ENCODE data around the gene BRF1. TPM values are rescaled to one million over a fixed set of nuclear protein-coding genes. Genes with fewer than 3 reads are reported as not detected.

BRF1 gene
- polyA plus RNA-seq (2013, experiment 1 of 2) = 14.0 TPM
- polyA plus RNA-seq (2013, experiment 2 of 2) = 14.3 TPM

DNA sequence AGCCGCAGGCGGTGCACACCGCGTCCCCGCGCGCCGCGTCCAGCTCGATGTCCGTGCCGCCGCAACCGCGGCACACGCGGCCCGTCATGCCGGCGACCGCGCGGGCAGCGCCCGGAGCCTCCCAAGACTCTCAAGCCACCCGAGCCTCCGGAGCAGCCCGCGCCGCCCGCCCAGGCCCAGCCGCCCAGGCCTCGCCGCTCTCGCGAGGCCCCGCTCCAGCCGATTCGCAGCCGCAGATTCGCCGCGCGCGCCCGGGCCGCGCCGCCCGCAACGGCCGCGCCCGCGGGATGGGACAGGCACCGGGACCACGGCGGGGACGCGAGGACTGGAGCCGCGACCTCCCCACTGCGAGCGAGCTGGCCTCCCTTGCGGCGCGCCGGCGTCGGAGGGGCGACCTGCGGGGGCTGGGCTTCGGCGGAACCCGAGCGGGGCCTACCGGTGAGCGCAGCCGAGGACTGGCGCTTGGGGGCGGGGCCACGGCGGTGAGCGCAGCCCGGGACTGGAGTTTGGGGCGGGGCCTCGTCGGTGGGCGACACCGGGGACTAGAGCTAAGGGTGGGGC lies at the start of gene BRF1:
Gene BRF1 (minus strand): TSS at position 460 of the 561 bp plus-strand sequence. CDS start 372 bp downstream, at position 88.
- Histone ChIP-seq H3K4me1 (ENCODE audit: control insufficient read depth in 2 of 2, insufficient read depth in 1 of 2, low read depth in 1 of 2, low read length in 2 of 2) (peaks cover 0 to 4% of the 10 kb centered on the region in 2 donors), H3K9me3 (replicated peaks in 1 of 2; ENCODE audit: control insufficient read depth in 2 of 2, insufficient read depth in 1 of 2, low read depth in 1 of 2, low read length in 2 of 2) (peaks cover 0 to 2% of the 10 kb centered on the region in 2 donors), H4K91ac (ENCODE audit: low read depth, low read length, poor library complexity) (no peak within 1 kb of the TSS), H3K4me3 (ENCODE audit: low read length in 2 of 2) (peak within 1 kb of the TSS; percentile 91 to 99), H2BK12ac (ENCODE audit: low read length) (peak within 1 kb of the TSS; percentile 10), H3K79me1 (ENCODE audit: low read depth, low read length) (peaks cover 6% of the 10 kb centered on the region), H3K18ac (ENCODE audit: low read length) (peak within 1 kb of the TSS; percentile 98), H3K23ac (ENCODE audit: low read depth, low read length, poor library complexity) (peak within 1 kb of the TSS; percentile 94), H2BK15ac (ENCODE audit: low read length) (peak within 1 kb of the TSS; percentile 81), H3K4me2 (ENCODE audit: insufficient read depth, low read length, poor library complexity, severe bottlenecking) (peak within 1 kb of the TSS; percentile 89), H3K9ac (ENCODE audit: low read depth, low read length, poor library complexity) (peak within 1 kb of the TSS; percentile 99), H3K14ac (ENCODE audit: low read length) (peak within 1 kb of the TSS; percentile 94), H2AFZ (ENCODE audit: low read length) (peak within 1 kb of the TSS; percentile 99), H3K4ac (ENCODE audit: low read length) (peak within 1 kb of the TSS; percentile 76), H2AK5ac (ENCODE audit: low read depth, low read length) (peak within 1 kb of the TSS; percentile 88), H2BK5ac (ENCODE audit: low read length) (peak within 1 kb of the TSS; percentile 82), H3K27ac (replicated peaks; ENCODE audit: low read length) (peak within 1 kb of the TSS; percentile 98), H4K8ac (ENCODE audit: low read depth, low read length) (peak within 1 kb of the TSS; percentile 96), H2BK120ac (ENCODE audit: low read depth, low read length) (no peak within 1 kb of the TSS), H3K27me3 (ENCODE audit: control insufficient read depth in 3 of 3, insufficient read depth in 3 of 3, low read depth in 1 of 3, low read length in 3 of 3) (peaks cover 0 to 5% (median 0%) of the 10 kb centered on the region in 3 experiments), H3K36me3 (replicated peaks in 1 of 2; ENCODE audit: control insufficient read depth in 2 of 2, insufficient read depth in 2 of 2, low read length in 2 of 2) (no peaks in the 10 kb centered on the region)
- no CpG with 5 or more reads among the region's 90 CpGs for WGBS, 2 donors (ENCODE audit: extremely low coverage in 2 of 2, insufficient read length in 2 of 2, insufficient replicate concordance in 1 of 2)
- peak; percentile 95 for DNase-seq (ENCODE audit: low spot score)

DNA sequence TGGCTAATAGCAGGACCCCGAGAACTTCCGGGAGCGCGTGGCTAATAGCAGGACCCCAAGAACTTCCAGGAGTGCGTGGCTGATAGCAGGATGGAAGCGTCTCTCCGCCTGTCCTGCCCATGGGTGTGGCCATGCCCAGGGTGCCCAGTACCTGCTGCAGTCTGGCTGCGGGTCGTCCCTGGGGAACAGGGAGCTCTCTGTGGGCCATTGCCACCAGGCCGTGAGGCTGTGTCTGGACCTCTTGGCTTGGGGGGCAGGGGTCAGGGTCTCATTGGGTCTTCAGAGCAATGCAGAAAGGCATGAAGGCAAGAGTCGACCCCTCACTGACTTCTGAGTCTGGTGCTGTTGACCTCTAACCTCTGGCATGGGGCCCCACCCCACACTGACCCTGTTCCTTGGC lies 49.2 kb upstream of the BRF1 start:
- Histone ChIP-seq H2AFZ (ENCODE audit: low read length) (no peak overlapping the region), H2BK5ac (ENCODE audit: low read length) (no peak overlapping the region), H2AK5ac (ENCODE audit: low read depth, low read length) (no peak overlapping the region), H3K9me3 (replicated peaks in 1 of 2; ENCODE audit: control insufficient read depth in 2 of 2, insufficient read depth in 1 of 2, low read depth in 1 of 2, low read length in 2 of 2) (peaks cover under 1 to 4% of the 10 kb centered on the region in 2 donors), H3K27me3 (ENCODE audit: control insufficient read depth in 3 of 3, insufficient read depth in 3 of 3, low read depth in 1 of 3, low read length in 3 of 3) (no peaks in the 10 kb centered on the region), H3K9ac (ENCODE audit: low read depth, low read length, poor library complexity) (no peak overlapping the region), H3K18ac (ENCODE audit: low read length) (peak overlapping the region; percentile 48), H3K4ac (ENCODE audit: low read length) (no peak overlapping the region), H3K79me1 (ENCODE audit: low read depth, low read length) (peaks cover 6% of the 10 kb centered on the region), H3K4me1 (ENCODE audit: control insufficient read depth in 2 of 2, insufficient read depth in 1 of 2, low read depth in 1 of 2, low read length in 2 of 2) (peaks cover 0 to 3% of the 10 kb centered on the region in 2 donors), H2BK12ac (ENCODE audit: low read length) (no peak overlapping the region), H3K27ac (replicated peaks; ENCODE audit: low read length) (no peak overlapping the region), H2BK15ac (ENCODE audit: low read length) (no peak overlapping the region), H3K4me2 (ENCODE audit: insufficient read depth, low read length, poor library complexity, severe bottlenecking) (no peak overlapping the region), H4K91ac (ENCODE audit: low read depth, low read length, poor library complexity) (no peak overlapping the region), H3K23ac (ENCODE audit: low read depth, low read length, poor library complexity) (no peak overlapping the region), H3K14ac (ENCODE audit: low read length) (no peak overlapping the region), H2BK120ac (ENCODE audit: low read depth, low read length) (no peak overlapping the region), H4K8ac (ENCODE audit: low read depth, low read length) (no peak overlapping the region), H3K36me3 (replicated peaks in 1 of 2; ENCODE audit: control insufficient read depth in 2 of 2, insufficient read depth in 2 of 2, low read length in 2 of 2) (no peaks in the 10 kb centered on the region), H3K4me3 (ENCODE audit: low read length in 2 of 2) (peak overlapping the region in 1 of 2 donors; percentile 52)
- DNase-seq (ENCODE audit: low spot score) = no peak
- no CpG with 5 or more reads among the region's 11 CpGs for WGBS, 2 donors (ENCODE audit: extremely low coverage in 2 of 2, insufficient read length in 2 of 2, insufficient replicate concordance in 1 of 2)

- peaks cover 0 to 3% of the 10 kb centered on the region in 2 donors for H3K4me1 ChIP-seq (ENCODE audit: control insufficient read depth in 2 of 2, insufficient read depth in 1 of 2, low read depth in 1 of 2, low read length in 2 of 2)
- no peak overlapping the region for H2AK5ac ChIP-seq (ENCODE audit: low read depth, low read length)
- peak overlapping the region; percentile 12 for H3K9ac ChIP-seq (ENCODE audit: low read depth, low read length, poor library complexity)
- no CpG with 5 or more reads among the region's 19 CpGs for WGBS, 2 donors (ENCODE audit: extremely low coverage in 2 of 2, insufficient read length in 2 of 2, insufficient replicate concordance in 1 of 2)
- no peak overlapping the region for H2BK12ac ChIP-seq (ENCODE audit: low read length)
- H3K23ac ChIP-seq (ENCODE audit: low read depth, low read length, poor library complexity) = no peak overlapping the region
- DNase-seq (ENCODE audit: low spot score) = no peak
- no peak overlapping the region for H3K4me3 ChIP-seq (ENCODE audit: low read length in 2 of 2)
- H2BK15ac ChIP-seq (ENCODE audit: low read length) = no peak overlapping the region
- H3K18ac ChIP-seq (ENCODE audit: low read length) = peak overlapping the region; percentile 76
- peaks cover 6% of the 10 kb centered on the region for H3K79me1 ChIP-seq (ENCODE audit: low read depth, low read length)
- H3K14ac ChIP-seq (ENCODE audit: low read length) = peak overlapping the region; percentile 89
- H3K9me3 ChIP-seq (replicated peaks in 1 of 2; ENCODE audit: control insufficient read depth in 2 of 2, insufficient read depth in 1 of 2, low read depth in 1 of 2, low read length in 2 of 2) = peaks cover 4 to 5% of the 10 kb centered on the region in 2 donors
- no peak overlapping the region for H2BK5ac ChIP-seq (ENCODE audit: low read length)
- H2BK120ac ChIP-seq (ENCODE audit: low read depth, low read length) = no peak overlapping the region
- H4K91ac ChIP-seq (ENCODE audit: low read depth, low read length, poor library complexity) = no peak overlapping the region
- no peak overlapping the region for H3K27ac ChIP-seq (replicated peaks; ENCODE audit: low read length)
- H2AFZ ChIP-seq (ENCODE audit: low read length) = no peak overlapping the region
- H3K4me2 ChIP-seq (ENCODE audit: insufficient read depth, low read length, poor library complexity, severe bottlenecking) = no peak overlapping the region
- H4K8ac ChIP-seq (ENCODE audit: low read depth, low read length) = no peak overlapping the region
- no peaks in the 10 kb centered on the region for H3K27me3 ChIP-seq (ENCODE audit: control insufficient read depth in 3 of 3, insufficient read depth in 3 of 3, low read depth in 1 of 3, low read length in 3 of 3)
- no peaks in the 10 kb centered on the region for H3K36me3 ChIP-seq (replicated peaks in 1 of 2; ENCODE audit: control insufficient read depth in 2 of 2, insufficient read depth in 2 of 2, low read length in 2 of 2)
- H3K4ac ChIP-seq (ENCODE audit: low read length) = no peak overlapping the region
These were observed 48.3 kb upstream of the BRF1 start for GRCh38 chr14:105348945-105349699.

Measured in neuronal stem cell (in vitro differentiated cells).